SIG-M5 (cell line): Measurements from ENCODE around the gene CEP70.
"Not testable (repeated sequence)": the region's sequence is repeated elsewhere in the genome, so short reads cannot be mapped to it uniquely, and the experiment has no call there.

Experiments
- DNase-seq: peaks from one replicate; lab custom pipeline; 2025; lab: John Stamatoyannopoulos, UW

Gene CEP70

DNA sequence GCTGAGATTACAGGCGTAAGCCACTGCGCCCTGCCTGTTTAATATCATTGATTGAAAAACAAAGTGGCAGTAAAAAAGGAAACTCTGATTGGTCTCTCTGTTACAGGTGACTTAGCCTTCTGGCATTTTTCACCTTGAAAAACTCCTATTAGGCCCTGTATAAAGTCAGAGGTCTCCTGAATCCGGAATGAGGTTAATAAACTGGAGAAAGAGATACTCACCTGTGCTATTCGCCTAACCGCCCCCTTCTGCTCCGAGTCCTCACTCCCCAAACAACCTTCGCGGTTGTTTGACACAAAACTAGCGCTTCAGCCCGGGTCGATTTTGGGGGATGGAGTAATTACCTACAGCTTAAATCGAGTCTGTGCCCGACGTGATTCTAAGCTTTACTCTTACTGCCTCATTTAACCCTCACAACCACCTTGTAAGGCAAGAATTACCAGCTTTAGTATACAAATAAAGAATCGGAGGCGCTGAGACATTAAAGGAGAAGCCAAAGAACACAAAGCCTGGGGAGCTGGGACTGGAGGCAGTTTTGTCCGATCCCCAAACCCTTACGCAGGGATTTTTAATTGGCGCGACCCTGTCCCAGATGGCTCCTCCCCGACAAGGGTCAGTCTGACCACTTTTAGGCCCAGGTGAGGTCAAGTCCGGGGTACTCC lies 441 bp downstream of the CEP70 start:
- no peak for DNase-seq

DNA sequence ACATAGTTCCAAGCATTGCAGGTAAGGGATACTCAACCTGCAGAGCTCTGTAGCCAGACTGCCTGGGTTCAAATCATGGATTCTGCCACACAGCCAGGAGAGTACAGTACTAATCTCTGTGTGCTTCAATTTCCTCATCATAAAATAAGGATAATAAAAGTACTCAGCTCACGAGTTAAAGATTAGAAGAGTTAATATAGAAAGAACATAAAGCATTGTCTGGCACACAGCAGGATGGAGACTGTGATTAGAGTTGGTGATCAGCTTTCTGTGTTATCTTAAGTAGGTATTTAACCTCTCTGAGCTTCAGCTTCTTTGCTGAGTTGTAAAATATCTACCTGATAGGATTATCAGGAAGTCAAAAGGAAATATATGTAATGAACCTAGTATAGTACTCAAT lies 2.7 kb downstream of the CEP70 start:
- no peak for DNase-seq

DNA sequence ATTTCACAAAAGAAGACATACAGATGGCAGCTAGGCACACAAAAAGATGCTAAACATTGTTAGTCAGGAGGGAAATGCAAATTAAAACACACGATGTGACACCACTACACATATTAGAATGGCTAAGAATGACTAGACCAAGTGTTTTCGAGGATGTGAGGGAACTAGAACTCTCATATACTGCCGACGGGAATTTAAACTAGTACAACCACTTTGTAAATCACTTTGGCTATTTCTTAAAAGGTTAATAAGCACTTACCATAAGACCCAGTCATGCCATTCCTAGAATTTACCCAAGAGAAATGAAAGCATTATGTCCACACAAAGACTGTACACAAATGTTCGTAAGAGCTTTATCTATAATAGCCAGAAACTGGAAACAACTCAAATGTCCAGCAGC lies 5.6 kb downstream of the CEP70 start:
- no peak for DNase-seq

DNA sequence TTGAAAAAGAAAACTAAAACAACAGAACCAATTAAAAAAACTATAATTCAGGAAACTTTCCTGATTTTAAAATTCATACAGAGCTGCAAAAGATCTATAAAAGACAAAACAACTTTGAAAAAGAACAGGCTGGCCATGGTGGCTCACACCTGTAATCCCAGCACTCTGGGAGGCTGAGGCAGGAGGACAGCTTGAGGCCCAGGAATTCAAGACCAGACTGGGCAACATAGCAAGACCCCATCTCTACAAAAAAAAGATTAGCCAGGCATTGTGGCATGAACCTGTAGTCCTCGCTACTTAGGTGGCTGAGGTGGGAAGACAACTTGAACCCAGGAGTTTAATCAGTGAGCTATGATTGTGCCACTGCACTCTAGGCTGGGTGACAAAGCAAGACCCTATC lies 6.7 kb downstream of the CEP70 start:
- DNase-seq: no peak

DNA sequence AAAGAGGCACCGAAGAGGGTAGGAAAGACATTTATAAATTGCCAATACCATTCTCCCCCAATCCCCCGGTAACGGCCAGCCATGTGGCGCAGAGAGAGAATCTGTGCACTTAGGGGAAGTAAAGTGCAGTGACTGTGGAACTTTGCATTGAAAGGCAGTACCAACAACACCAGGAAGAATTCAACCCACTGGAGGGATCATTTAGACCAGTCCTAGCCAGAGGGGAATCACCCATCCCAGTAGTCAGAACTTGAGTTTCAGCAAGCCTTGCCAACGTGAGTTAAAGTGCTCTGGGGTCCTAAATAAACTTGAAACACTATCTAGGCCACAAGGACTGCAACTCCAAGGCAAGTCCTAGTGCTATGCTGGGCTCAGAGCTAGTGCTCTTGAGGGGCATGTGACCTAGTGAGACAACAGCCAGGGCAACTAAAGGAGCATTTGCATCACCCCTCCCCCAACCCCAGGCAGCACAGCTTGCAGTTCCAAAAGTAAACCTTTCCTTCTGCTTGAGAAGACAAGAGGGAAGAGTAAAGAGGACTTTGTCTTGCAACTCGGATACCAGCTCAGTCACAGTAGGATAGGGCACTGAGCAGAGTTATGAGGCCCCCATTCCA lies 15.0 kb downstream of the CEP70 start:
- DNase-seq: no peak

DNA sequence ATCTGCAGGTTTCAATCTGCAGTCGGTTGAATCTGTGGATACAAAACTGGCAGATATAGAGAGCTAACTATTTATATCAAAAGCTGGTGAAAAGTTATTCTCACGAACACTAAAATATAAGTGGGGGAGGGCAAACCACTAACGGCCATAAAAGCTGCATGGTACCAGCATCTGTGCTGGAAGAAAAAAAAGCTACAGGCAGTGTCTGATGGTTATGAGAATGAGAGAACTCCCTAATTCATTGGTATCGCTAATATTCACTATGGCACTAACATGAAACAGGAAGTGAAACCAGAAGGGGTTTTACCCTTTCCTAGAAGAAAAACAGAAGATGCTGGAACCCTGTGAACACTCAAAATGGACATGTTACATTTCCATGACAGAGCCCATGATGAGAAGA lies 15.9 kb downstream of the CEP70 start:
- no peak for DNase-seq

DNA sequence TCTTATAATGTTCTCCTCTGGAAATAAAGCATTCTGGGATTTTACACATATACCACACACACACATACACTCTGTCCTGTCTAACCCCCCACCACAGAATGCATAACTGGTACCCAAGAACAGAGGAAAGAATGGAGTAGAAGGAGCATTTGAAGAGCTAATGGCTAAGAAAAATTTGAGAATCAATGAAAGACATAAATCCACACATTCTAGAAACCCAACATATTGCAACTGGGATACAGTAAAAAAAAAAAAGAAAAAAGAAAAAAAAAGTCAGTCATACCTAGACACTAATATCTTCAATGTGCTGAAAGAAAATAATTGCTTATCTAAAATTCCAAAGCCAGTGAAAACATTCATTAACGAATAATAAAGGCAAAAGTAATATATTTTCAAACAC lies 20.9 kb downstream of the CEP70 start:
- DNase-seq: no peak

DNA sequence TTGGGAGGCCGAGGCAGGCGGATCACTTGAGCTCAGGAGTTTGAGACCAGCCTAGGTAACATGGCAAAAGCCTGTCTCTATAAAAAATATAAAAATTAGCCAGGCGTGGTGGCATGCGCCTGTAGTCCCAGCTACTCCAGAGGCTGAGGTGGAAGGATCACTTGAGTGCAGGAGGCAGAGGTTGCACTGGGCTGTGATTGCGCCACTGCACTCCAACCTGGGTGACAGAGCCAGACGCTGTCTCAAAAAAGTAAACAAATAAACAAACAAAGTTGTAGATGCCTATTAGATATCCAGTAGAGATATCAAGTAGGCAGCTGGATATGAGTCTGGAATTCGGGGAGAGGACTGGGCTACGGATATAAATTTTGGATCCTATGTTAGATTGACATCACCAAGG lies 24.4 kb downstream of the CEP70 start:
- DNase-seq: not testable (repeated sequence)

DNA sequence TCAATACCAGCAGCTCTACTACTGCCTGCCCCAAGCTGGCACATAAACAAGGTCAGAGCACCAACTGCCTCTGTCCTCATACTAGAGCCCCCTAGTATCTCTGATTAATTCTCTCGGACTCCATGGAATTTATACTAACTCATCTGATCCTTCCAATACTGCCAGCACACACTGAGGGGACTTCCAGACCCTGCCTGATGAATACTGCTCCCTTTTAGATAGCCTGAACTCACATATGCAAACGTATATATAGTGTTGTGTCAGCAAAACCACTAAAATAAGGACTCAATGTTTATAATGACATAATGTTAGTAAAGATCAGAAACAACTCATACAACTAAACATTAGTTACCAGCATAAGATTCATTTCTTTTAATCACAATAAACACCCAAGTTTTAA lies 25.0 kb downstream of the CEP70 start:
- no peak for DNase-seq

DNA sequence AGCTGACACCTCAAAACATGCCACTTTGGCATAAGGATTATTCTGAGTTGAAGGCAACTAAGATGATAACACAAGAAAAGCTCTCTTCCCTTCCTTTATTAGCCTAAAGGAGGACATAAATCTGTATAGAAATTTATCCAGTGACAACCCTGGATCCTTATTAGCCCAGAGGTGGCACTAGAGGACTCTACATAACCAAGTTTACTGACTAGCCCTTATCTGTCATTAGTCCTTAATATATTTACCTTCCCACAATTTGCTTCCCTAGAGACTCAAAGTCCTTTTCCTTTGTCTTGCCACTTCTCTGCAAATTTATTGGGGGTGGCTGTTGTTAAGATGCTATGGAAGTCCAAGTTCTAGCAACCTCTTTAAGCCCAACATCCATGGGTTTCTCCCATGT lies 26.7 kb downstream of the CEP70 start:
- DNase-seq: no peak

DNA sequence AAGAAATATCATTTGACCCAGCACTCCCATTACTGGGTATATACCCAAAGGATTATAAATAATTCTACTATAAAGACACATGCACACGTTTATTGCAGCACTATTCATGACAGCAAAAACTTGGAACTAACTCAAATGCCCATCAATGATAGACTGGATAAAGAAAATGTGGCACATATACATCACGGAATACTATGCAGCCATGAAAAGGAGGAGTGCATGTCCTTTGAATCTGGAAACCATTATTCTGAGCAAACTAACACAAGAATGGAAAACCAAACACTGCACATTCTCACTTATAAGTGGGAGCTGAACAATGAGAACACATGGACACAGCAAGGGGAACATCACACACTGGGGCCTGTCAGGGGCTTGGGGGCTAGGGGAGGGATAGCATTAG lies 27.8 kb downstream of the CEP70 start:
- not testable (repeated sequence) for DNase-seq

DNA sequence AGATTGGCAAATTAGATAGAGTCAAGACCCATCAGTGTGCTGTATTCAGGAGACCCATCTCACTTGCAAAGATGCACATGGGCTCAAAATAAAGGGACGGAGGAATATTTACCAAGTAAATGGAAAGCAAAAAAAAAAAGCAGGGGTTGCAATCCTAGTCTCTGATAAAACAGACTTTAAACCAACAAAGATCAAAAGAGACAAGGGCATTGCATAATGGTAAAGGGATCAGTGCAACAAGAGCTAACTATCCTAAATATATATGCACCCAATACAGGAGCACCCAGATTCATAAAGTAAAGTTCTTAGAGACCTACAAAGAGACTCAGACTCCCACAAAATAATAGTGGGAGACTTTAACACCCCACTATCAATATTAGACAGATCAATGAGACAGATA lies 31.2 kb downstream of the CEP70 start:
- DNase-seq: not testable (repeated sequence)

DNA sequence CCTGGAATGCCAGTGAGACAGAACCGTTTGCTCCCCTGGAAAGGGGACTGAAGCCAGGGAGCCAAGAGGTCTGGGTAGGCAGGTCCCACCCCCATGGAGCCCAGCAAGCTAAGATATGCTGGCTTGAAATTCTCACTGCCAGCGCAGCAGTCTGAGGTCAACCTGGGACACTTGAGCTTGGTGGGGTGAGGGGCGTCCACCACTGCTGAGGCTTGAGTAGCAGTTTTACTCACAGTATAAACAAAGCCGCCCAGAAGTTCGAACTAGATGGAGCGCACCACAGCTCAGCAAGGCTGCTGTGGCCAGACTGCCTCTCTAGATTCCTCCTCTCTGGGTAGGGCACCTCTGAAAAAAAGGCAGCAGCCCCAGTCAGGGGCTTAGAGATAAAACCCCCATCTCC lies 33.6 kb downstream of the CEP70 start:
- no peak for DNase-seq

DNA sequence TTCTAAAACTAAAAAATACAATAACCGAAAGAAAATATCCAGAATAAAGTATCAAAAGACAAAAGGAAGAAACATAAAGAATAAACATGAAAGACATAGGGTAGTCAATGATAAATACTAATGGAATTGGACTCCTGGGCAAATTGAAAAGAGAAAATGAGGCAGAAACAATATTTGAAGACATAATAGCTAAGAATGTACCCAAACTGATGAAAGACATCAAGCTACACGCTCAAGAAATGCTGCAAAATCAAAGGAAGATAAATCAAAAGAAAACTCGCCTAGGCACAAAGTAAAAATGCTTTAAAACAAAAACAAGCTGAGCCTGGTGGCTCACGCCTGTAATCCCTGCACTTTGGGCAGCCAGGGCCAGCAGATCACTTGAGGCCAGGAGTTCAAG lies 34.9 kb downstream of the CEP70 start:
- no peak for DNase-seq

DNA sequence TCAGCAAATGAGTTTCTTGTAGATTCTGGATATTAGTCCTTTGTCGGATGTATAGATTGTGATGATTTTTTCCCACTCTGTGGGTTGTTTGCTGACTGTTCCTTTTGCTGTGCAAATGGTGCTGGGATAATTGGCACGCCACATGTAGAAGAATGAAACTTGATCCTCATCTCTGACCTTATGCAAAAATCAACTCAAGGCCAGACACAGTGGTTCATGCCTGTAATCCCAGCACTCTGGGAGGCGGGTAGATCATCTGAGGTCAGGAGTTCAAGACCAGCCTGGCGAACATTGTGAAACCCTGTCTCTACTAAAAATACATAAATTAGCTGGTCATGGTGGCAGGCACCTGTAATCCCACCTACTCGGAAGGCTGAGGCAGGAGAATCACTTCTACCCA lies 39.3 kb downstream of the CEP70 start:
- DNase-seq: not testable (repeated sequence)

DNA sequence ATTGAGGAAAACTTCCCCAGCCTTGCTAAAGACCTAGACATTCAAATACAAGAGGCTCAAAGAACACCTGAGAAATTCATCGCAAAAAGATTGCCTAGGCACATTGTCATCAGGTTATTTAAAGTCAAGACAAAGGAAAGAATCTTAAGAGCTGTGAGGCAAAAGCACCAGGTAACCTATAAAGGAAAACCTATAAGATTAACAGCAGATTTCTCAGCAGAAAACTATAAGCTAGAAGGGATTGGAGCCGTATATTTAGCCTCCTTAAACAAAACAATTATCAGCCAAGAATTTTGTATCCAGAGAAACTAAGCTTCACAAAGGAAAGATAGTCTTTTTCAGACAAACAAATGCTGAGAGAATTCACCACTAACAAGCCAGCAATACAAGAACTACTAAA lies 43.1 kb downstream of the CEP70 start:
- not testable (repeated sequence) for DNase-seq

DNA sequence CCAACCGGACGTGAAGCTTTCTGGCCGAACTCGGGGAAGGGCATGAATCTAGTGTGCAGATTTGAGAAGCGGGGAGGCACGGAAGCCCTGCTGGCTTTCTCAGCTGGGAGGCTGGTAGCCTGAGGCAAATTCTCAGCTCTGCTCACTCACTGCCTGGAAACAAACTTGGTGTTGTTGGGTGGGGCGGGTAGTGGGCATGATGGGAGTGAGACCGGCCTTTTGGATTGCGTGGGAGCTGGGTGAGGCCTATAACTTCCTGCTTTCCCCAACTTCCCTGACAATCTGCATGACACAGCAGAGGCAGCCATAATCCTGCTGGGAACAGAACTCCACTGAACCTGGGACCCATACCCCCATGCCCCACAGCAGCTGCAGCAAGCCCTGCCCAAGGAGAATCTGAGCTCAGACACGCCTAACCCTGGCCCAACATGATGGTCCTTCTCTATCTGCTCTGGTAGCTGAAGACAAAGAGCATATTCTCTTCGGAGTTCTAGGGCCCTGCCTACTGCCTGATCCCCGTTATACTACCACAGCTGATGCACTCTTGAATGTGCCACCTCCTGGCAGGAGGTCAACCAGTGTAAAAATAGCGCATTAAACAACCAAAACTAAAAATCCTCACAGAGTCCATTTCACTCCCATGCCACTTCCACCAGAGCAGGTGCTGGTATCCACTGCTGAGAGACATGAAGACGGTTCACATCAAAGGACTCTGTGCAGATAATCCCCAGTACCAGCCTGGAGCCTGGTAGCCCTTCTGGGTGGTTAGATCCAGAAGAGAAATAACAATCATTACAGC lies 44.7 kb downstream of the CEP70 start:
- DNase-seq: no peak

DNA sequence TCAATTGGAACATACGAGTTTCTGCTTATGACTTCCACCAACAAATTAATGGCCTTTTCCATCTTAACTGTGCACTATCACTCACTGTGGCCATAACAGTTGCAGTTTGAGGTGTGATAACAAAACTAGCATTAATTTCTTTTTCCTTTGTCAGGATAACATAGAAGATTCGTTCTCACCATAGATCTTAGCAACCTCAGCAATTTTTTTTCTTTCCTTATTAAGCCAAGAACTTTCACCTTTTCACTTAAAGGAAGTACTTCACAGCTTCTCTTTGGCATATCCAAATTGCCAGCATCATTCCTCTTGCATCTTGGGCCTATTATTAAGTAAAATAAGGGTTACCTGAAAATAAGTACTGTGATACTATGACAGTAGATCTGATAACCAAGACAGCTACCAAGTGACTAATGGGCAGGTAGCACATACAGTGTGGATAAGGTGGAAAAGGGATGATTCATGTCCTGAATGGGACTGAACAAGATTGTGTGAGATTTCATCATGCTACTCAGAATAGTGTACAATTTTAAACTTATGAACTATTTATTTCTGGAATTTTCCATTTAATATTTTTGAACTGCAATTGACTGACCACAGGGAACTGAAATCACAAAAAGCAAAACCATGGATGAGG lies 46.6 kb downstream of the CEP70 start:
- DNase-seq: no peak

DNA sequence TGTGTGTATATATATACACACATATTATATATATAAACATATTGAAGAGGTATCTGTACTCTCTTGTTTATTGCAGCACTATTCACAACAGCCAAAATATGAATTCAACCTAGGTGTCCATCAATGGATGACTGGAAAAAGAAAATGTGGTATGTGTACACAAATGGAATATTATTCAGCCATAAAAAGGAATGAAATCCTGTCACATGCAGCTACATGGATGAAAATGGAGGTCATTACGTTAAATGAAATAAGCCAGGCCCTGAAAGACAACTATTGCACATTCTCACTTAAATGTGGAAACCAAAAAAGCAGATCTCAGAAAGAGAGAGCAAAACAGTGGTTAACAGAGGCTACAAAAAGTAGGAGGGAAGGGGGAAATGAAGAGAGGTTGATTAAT lies 49.5 kb downstream of the CEP70 start:
- no peak for DNase-seq

DNA sequence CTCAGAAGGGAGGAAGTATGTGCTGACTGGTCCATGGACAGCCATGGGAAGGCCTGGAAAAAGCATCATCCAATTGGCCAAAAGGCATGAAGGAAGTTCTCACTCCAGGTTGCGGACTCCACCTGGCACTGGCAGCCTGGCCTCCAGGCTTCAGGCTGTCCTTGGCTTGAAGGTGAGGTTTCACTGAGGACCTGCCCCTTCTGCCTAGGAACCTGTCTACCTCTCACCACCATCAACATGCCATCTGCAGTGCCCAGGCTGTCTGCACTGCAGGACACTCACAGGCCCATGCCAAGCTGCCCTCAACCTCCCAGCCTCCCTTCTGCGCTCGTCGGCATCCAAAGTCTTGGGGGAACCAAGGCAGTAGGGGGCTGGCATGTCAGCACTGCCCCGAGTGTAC lies 51.1 kb downstream of the CEP70 start:
- no peak for DNase-seq

DNA sequence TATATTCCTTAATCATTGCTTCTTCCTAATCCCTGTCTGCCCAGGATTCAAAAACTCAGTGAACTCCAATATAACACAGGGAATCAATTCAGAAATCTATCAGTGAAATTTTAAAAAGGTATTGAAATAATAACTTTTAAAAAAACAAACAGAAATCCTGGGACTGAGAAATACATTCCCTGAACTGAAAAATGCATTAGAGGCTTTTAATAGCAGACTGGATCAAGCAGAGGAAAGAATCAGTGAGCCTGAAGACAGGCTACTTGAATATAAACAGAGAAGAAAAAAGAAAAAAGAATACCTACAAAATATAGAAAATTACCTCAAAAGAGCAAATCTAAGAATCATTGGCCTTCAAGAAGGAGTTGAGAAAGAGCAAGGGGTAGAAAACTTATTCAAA lies 54.7 kb downstream of the CEP70 start:
- no peak for DNase-seq

DNA sequence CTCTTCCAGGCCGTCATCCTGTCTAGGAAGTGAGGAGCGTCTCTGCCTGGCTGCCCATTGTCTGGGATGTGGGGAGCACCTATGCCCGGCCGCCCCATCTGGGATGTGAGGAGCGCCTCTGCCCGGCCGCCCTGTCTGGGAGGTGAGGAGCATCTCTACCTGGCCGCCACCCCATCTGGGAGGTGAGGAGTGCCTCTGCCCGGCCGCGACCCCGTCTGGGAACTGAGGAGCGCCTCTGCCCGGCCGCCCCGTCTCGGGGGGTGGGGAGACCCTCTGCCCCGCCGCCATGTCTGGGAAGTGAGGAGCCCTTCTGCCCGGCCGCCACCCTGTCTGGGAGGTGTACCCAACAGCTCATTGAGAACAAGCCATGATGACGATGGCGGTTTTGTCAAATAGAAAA lies 72.6 kb downstream of the CEP70 start:
- DNase-seq: not testable (repeated sequence)
